ENCODE data around the gene EPS8L1. TPM values are rescaled to one million over a fixed set of nuclear protein-coding genes. Genes with fewer than 3 reads are reported as not detected.

The EPS8L1 gene
- total RNA-seq, 3 donors from 2014 or later (not counting 1 experiment from before 2014, with no cell fraction given), result 8.8 to 15.7 (median 10.0) TPM

DNA sequence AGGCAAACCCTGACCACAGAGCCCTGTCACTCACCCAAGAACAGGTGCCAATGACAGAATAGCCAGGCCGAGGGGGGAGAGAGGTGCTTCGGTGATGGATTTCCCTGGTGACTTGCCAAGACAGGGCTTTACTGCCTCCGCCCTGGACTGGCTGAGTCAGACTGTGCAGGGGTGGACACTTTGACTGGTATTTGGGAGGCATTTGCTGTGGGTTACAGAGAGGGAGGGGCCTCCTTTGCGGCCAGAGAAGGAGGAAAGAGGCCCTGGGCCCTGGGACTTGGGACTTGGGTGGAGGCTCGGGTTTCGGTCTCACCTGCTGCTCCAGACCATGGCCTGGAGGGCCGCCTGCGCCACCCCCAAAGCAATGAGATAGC is 4.6 kb upstream of the EPS8L1 start:
- peaks cover 9% of the 10 kb centered on the region in 2 donors for H3K4me1 Mint-ChIP-seq
- intact Hi-C loops (cut with micrococcal nuclease), result no loop called here
- Histone ChIP-seq H3K4me1 (ENCODE audit: control insufficient read depth, insufficient read depth, low read length) (peaks cover 13% of the 10 kb centered on the region), H3K27ac (ENCODE audit: low read length) (no peak overlapping the region), H3K9me3 (ENCODE audit: control insufficient read depth, insufficient read depth, low read length) (no peaks in the 10 kb centered on the region), H3K36me3 (ENCODE audit: control insufficient read depth, insufficient read depth, low read length) (no peaks in the 10 kb centered on the region), H3K27me3 (ENCODE audit: control insufficient read depth, insufficient read depth, low read length) (peaks cover 30% of the 10 kb centered on the region), H3K4me3 (ENCODE audit: low read length) (no peak overlapping the region)
- TF ChIP-seq, protein P1, sequence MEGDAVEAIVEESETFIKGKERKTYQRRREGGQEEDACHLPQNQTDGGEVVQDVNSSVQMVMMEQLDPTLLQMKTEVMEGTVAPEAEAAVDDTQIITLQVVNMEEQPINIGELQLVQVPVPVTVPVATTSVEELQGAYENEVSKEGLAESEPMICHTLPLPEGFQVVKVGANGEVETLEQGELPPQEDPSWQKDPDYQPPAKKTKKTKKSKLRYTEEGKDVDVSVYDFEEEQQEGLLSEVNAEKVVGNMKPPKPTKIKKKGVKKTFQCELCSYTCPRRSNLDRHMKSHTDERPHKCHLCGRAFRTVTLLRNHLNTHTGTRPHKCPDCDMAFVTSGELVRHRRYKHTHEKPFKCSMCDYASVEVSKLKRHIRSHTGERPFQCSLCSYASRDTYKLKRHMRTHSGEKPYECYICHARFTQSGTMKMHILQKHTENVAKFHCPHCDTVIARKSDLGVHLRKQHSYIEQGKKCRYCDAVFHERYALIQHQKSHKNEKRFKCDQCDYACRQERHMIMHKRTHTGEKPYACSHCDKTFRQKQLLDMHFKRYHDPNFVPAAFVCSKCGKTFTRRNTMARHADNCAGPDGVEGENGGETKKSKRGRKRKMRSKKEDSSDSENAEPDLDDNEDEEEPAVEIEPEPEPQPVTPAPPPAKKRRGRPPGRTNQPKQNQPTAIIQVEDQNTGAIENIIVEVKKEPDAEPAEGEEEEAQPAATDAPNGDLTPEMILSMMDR (IDR thresholded peaks at IDR 0.05), result no peak
- ATAC-seq (no peak), DNase-seq (no peak)
- WGBS (ENCODE audit: insufficient coverage), result 70% methylated on average over 8 of the region's 8 CpGs
- H3K36me3 Mint-ChIP-seq, result no peaks in the 10 kb centered on the region
- H3K4me3 Mint-ChIP-seq, result no peak overlapping the region
- peaks cover 36 to 51% of the 10 kb centered on the region in 2 donors for H3K27me3 Mint-ChIP-seq (ENCODE audit: low read depth in 2 of 2)
- H3K9me3 Mint-ChIP-seq, result no peaks in the 10 kb centered on the region
- H3K27ac Mint-ChIP-seq, result no peak overlapping the region

DNA sequence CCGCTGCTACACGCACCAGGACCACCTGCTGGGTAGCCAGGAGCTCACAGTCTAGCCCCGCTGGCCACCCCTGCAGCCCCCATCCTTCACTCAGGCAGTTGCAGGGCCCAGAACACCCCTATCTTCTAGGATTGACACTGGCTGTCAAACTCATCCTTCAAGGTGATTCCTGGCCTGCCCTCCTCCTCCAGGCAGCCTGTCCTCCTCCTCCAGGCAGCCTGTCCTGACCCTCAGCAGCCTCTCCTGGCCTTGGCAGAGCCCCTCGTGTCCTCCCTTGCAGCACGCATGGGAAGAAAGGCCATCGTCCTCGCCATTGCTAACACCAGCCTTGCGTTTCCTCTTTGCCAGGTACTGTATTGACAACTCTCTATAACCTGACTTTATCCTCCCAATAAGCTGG is 3.8 kb upstream of the EPS8L1 start:
- Mint-ChIP-seq H3K9me3 (no peaks in the 10 kb centered on the region), H3K27me3 (ENCODE audit: low read depth in 2 of 2) (peaks cover 28 to 44% of the 10 kb centered on the region in 2 donors), H3K4me3 (no peak overlapping the region), H3K27ac (no peak overlapping the region), H3K36me3 (no peaks in the 10 kb centered on the region), H3K4me1 (peaks cover 9% of the 10 kb centered on the region in 2 donors)
- peaks cover 30% of the 10 kb centered on the region for H3K27me3 ChIP-seq (ENCODE audit: control insufficient read depth, insufficient read depth, low read length)
- TF ChIP-seq, protein P1 (IDR thresholded peaks at IDR 0.05), result no peak
- H3K36me3 ChIP-seq (ENCODE audit: control insufficient read depth, insufficient read depth, low read length), result no peaks in the 10 kb centered on the region
- no peak for ATAC-seq
- no peak overlapping the region for H3K4me3 ChIP-seq (ENCODE audit: low read length)
- DNase-seq, result no peak
- H3K9me3 ChIP-seq (ENCODE audit: control insufficient read depth, insufficient read depth, low read length), result no peaks in the 10 kb centered on the region
- H3K4me1 ChIP-seq (ENCODE audit: control insufficient read depth, insufficient read depth, low read length), result peaks cover 13% of the 10 kb centered on the region
- no peak overlapping the region for H3K27ac ChIP-seq (ENCODE audit: low read length)
- intact Hi-C loops (cut with micrococcal nuclease), result no loop called here
- WGBS (ENCODE audit: insufficient coverage), result 75% methylated on average over 8 of the region's 8 CpGs

DNA sequence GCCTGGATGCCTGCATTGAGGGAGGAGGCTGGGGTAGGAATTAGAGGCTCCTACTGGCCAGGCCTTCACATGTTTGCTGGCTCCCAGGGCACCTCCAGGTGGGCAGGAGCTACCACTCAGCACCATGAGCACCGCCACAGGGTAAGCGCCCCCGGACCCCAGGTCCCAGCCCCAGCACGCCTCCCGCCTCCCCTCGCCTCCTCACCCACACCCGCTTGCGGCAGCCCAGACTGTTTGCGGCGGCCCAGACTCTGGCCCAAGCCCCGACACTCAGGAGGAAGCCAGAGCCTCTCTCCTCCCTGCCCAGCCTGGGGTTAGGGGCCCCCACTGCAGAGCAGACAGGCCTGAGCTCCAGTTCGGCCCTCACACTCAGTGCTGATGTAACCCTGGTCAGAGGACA is 652 bp downstream of the EPS8L1 start:
- H3K27me3 ChIP-seq (ENCODE audit: control insufficient read depth, insufficient read depth, low read length), result peaks cover 9% of the 10 kb centered on the region
- 87% methylated on average over 12 of the region's 12 CpGs for WGBS (ENCODE audit: insufficient coverage)
- ATAC-seq, result no peak
- Mint-ChIP-seq H3K27ac (no peak overlapping the region), H3K4me1 (peaks cover 15 to 22% of the 10 kb centered on the region in 2 donors), H3K9me3 (no peaks in the 10 kb centered on the region), H3K27me3 (ENCODE audit: low read depth in 2 of 2) (peaks cover 7 to 17% of the 10 kb centered on the region in 2 donors), H3K36me3 (no peaks in the 10 kb centered on the region), H3K4me3 (no peak overlapping the region)
- peaks cover 21% of the 10 kb centered on the region for H3K4me1 ChIP-seq (ENCODE audit: control insufficient read depth, insufficient read depth, low read length)
- H3K9me3 ChIP-seq (ENCODE audit: control insufficient read depth, insufficient read depth, low read length), result no peaks in the 10 kb centered on the region
- no peaks in the 10 kb centered on the region for H3K36me3 ChIP-seq (ENCODE audit: control insufficient read depth, insufficient read depth, low read length)
- no peak overlapping the region for H3K4me3 ChIP-seq (ENCODE audit: low read length)
- intact Hi-C loops (cut with micrococcal nuclease), result no loop called here
- TF ChIP-seq, protein P1 (IDR thresholded peaks at IDR 0.05), result no peak
- H3K27ac ChIP-seq (ENCODE audit: low read length), result no peak overlapping the region
- no peak for DNase-seq

DNA sequence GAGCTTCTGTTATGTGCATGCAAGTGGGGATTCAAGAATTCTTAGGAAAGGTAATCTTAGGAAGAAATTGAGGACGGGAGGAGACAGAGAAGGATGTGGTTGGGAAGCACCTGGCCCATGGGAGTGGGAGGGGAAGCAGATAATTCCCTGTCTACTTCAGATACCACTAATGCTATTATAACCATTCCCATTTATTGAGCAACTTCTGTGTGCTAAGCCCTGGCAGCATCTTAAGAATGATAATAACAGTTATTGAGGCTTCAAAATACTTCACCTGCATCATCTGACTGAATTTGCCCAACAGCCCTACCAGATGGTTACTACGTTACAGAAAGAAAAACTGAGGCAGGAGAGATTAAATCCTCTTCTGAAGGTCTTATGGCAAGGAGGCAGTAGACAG is 1.4 kb downstream of the EPS8L1 start:
- peaks cover 29% of the 10 kb centered on the region for H3K4me1 ChIP-seq (ENCODE audit: control insufficient read depth, insufficient read depth, low read length)
- ATAC-seq (no peak), DNase-seq (no peak)
- no peaks in the 10 kb centered on the region for H3K36me3 Mint-ChIP-seq
- H3K27me3 Mint-ChIP-seq (ENCODE audit: low read depth in 2 of 2), result peaks cover 7 to 12% of the 10 kb centered on the region in 2 donors
- peaks cover 6% of the 10 kb centered on the region for H3K27me3 ChIP-seq (ENCODE audit: control insufficient read depth, insufficient read depth, low read length)
- H3K27ac Mint-ChIP-seq, result no peak overlapping the region
- H3K9me3 Mint-ChIP-seq, result no peaks in the 10 kb centered on the region
- TF ChIP-seq, protein P1 (IDR thresholded peaks at IDR 0.05), result no peak
- H3K4me3 ChIP-seq (ENCODE audit: low read length), result no peak overlapping the region
- peak overlapping the region; percentile 41 for H3K4me3 Mint-ChIP-seq
- no peaks in the 10 kb centered on the region for H3K9me3 ChIP-seq (ENCODE audit: control insufficient read depth, insufficient read depth, low read length)
- WGBS (ENCODE audit: insufficient coverage), result 79% methylated on average over 2 of the region's 2 CpGs
- H3K36me3 ChIP-seq (ENCODE audit: control insufficient read depth, insufficient read depth, low read length), result no peaks in the 10 kb centered on the region
- intact Hi-C loops (cut with micrococcal nuclease), result no loop called here
- H3K27ac ChIP-seq (ENCODE audit: low read length), result no peak overlapping the region
- H3K4me1 Mint-ChIP-seq, result peaks cover 15 to 29% of the 10 kb centered on the region in 2 donors

All from natural killer cell (primary cell).